Smooth muscle cell (in vitro differentiated cells): ENCODE results near the gene NEK1. TPM values are rescaled to one million over a fixed set of nuclear protein-coding genes. Genes with fewer than 3 reads are reported as not detected.

Source experiments
- DNase-seq: peaks from one replicate; lab custom pipeline; 2025; ENCODE audit not compliant: unreplicated experiment; lab: John Stamatoyannopoulos, UW
- H2AFZ ChIP-seq: fragments of 200-600 bp; sonication (generic); 2 replicates; pipeline ENCODE4 v1.6.0; 2016; ENCODE audit warnings: antibody characterized with exemption, low read depth, mild to moderate bottlenecking
- H3F3A ChIP-seq: fragments of 200-600 bp; sonication (generic); 2 replicates; pipeline ENCODE4 v1.6.0; 2017; ENCODE audit warnings: antibody characterized with exemption, low read depth
- H3K27ac ChIP-seq: fragments of 200-600 bp; sonication (generic); 2 replicates; pipeline ENCODE4 v1.5.1; 2016; ENCODE audit warnings: low read depth, mild to moderate bottlenecking
- H3K27me3 ChIP-seq: fragments of 200-600 bp; sonication (generic); 2 replicates; pipeline ENCODE4 v1.6.1; 2016; ENCODE audit warnings: low read depth, mild to moderate bottlenecking
- H3K36me3 ChIP-seq: fragments of 200-600 bp; sonication (generic); 2 replicates; pipeline ENCODE4 v1.5.1; 2016; ENCODE audit warnings: low read depth
- H3K4me1 ChIP-seq: fragments of 200-600 bp; sonication (generic); 2 replicates; pipeline ENCODE4 v1.5.1; 2016; ENCODE audit warnings: low read depth
- H3K4me2 ChIP-seq: fragments of 200-600 bp; sonication (generic); 2 replicates; pipeline ENCODE4 v1.6.0; 2016; ENCODE audit warnings: mild to moderate bottlenecking
- H3K4me3 ChIP-seq: fragments of 200-600 bp; sonication (generic); 2 replicates; pipeline ENCODE4 v1.5.1; 2016; ENCODE audit warnings: mild to moderate bottlenecking
- H3K79me2 ChIP-seq: fragments of 200-600 bp; sonication (generic); 2 replicates; pipeline ENCODE4 v1.6.0; 2016; ENCODE audit warnings: low read depth, mild to moderate bottlenecking
- H3K9ac ChIP-seq: fragments of 200-600 bp; sonication (generic); 2 replicates; pipeline ENCODE4 v1.6.0; 2016; ENCODE audit warnings: low read depth
- H3K9me3 ChIP-seq: fragments of 200-600 bp; sonication (generic); replicated peaks from 2 replicates; pipeline ENCODE4 v1.5.1; 2016; ENCODE audit warnings: low read depth
- H4K20me1 ChIP-seq: fragments of 200-600 bp; sonication (generic); 2 replicates; pipeline ENCODE4 v1.6.0; 2016; ENCODE audit warnings: low read depth
- CTCF ChIP-seq: fragments of 200-600 bp; sonication (generic); IDR thresholded peaks from 2 replicates; pipeline ENCODE4 v1.5.1; 2017; ENCODE audit warnings: borderline replicate concordance, mild to moderate bottlenecking, antibody characterized with exemption; ENCODE audit not compliant: insufficient read depth, poor library complexity, severe bottlenecking
- WGBS: methylation state at CpG from one replicate; pipeline ENCODE4 v1.1.7; 2016; ENCODE audit warnings: low lambda C conversion rate; 5-methylcytosine and 5-hydroxymethylcytosine counted together
- polyA plus RNA-seq: library from polyadenylated mRNA; unstranded; fragments of >200 nt; fragmentation: Nextera tagmentation; extraction: Ambion mirVana; gene quantifications from 2 replicates; pipeline ENCODE4 v1.2.1, GENCODE V29; 2016
- total RNA-seq: library from RNA; depleted of rRNA; stranded (reverse); fragments of >200 nt; gene quantifications from 2 replicates; pipeline ENCODE4 v1.2.3, GENCODE V29; 2014

NEK1 gene
- total and polyA plus RNA-seq, 2 experiments from 2014 or later, result 10.5 to 11.8 TPM

- TF ChIP-seq CTCF, result no peak
- Histone ChIP-seq H2AFZ (no peak overlapping the region), H3K27ac (no peak overlapping the region), H3K9me3 (no peaks in the 10 kb centered on the region), H3K27me3 (no peaks in the 10 kb centered on the region), H3K4me2 (no peak overlapping the region), H3K36me3 (no peaks in the 10 kb centered on the region), H3F3A (no peaks in the 10 kb centered on the region), H4K20me1 (no peaks in the 10 kb centered on the region), H3K4me3 (no peak overlapping the region), H3K4me1 (no peaks in the 10 kb centered on the region), H3K9ac (no peak overlapping the region), H3K79me2 (no peaks in the 10 kb centered on the region)
- DNase-seq, result no peak
- WGBS, result 94% methylated on average over 13 of the region's 14 CpGs
These were observed 265.5 kb downstream of the NEK1 start for GRCh38 chr4:169346840-169347239.

GRCh38 chr4:169345316-169345721 is 267.1 kb downstream of the NEK1 start:
- no peak overlapping the region for H2AFZ ChIP-seq
- WGBS, result 73% methylated on average over 2 of the region's 2 CpGs
- no peak overlapping the region for H3K4me2 ChIP-seq

More at GRCh38 chr4:169345316-169345721, 267.1 kb downstream of the NEK1 start:
- Histone ChIP-seq H3K9me3 (no peaks in the 10 kb centered on the region), H3K4me1 (no peaks in the 10 kb centered on the region), H3K27me3 (no peaks in the 10 kb centered on the region), H3F3A (no peaks in the 10 kb centered on the region), H3K79me2 (no peaks in the 10 kb centered on the region), H4K20me1 (no peaks in the 10 kb centered on the region), H3K27ac (no peak overlapping the region), H3K9ac (no peak overlapping the region), H3K36me3 (no peaks in the 10 kb centered on the region), H3K4me3 (no peak overlapping the region)
- no peak for DNase-seq
- no peak for TF ChIP-seq CTCF

Other genes starting within 250 kb of the NEK1 start
- gene CLCN3, start 8.0 kb upstream of the NEK1 start, total RNA-seq, result 40.5 and 41.2 TPM in 2 replicates
- 13.7 and 15.1 TPM in 2 replicates for gene CLCN3, start 8.0 kb upstream of the NEK1 start, polyA plus RNA-seq
- gene HPF1, start 145.4 kb upstream of the NEK1 start, total RNA-seq, result 50.9 and 53.9 TPM in 2 replicates
- gene HPF1, start 145.4 kb upstream of the NEK1 start, polyA plus RNA-seq, result 34.1 and 43.9 TPM in 2 replicates